NT2/D1 (cell line): ENCODE measurements around the gene KDM6B.
A peak's percentile ranks its signal among the peaks of the same experiment; 100 is the strongest.
"Not testable (repeated sequence)": the region's sequence is repeated elsewhere in the genome, so short reads cannot be mapped to it uniquely, and the experiment has no call there.

Experiments
- DNase-seq: peaks from one replicate; pipeline ENCODE4 v3.0.0-alpha.2; 2011; ENCODE audit warnings: low read depth, low spot score
- H3K27me3 ChIP-seq: 2 replicates; pipeline ENCODE4 v1.6.0; 2011; ENCODE audit warnings: mild to moderate bottlenecking; ENCODE audit not compliant: insufficient read length, insufficient read depth
- H3K36me3 ChIP-seq: 2 replicates; pipeline ENCODE4 v1.6.1; 2011; ENCODE audit warnings: mild to moderate bottlenecking, low read length, mixed read lengths; ENCODE audit not compliant: insufficient read depth, insufficient read length
- H3K4me1 ChIP-seq: 2 replicates; pipeline ENCODE4 v1.5.1; 2011; ENCODE audit not compliant: insufficient read depth, insufficient read length
- H3K4me3 ChIP-seq: 2 replicates; pipeline ENCODE4 v1.5.1; 2011; ENCODE audit warnings: low read depth; ENCODE audit not compliant: insufficient read length
- H3K9ac ChIP-seq: 2 replicates; pipeline ENCODE4 v1.6.0; 2011; ENCODE audit warnings: low read depth; ENCODE audit not compliant: insufficient read length
- H3K9me3 ChIP-seq: 2 replicates; pipeline ENCODE4 v1.5.1; 2011; ENCODE audit warnings: mild to moderate bottlenecking, low read length; ENCODE audit not compliant: insufficient read depth
- SUZ12 ChIP-seq: IDR thresholded peaks from 2 replicates; pipeline ENCODE4 v1.6.1; 2011; ENCODE audit not compliant: insufficient read length, insufficient read depth; ENCODE audit errors: extremely low read depth
- YY1 ChIP-seq: IDR thresholded peaks from 2 replicates; pipeline ENCODE4 v1.6.1; 2011; ENCODE audit not compliant: insufficient read length, insufficient read depth
- ZNF274 ChIP-seq: IDR thresholded peaks from 2 replicates; pipeline ENCODE4 v1.6.1; 2011; ENCODE audit warnings: mild to moderate bottlenecking, low read depth, low read length

Gene KDM6B

DNA sequence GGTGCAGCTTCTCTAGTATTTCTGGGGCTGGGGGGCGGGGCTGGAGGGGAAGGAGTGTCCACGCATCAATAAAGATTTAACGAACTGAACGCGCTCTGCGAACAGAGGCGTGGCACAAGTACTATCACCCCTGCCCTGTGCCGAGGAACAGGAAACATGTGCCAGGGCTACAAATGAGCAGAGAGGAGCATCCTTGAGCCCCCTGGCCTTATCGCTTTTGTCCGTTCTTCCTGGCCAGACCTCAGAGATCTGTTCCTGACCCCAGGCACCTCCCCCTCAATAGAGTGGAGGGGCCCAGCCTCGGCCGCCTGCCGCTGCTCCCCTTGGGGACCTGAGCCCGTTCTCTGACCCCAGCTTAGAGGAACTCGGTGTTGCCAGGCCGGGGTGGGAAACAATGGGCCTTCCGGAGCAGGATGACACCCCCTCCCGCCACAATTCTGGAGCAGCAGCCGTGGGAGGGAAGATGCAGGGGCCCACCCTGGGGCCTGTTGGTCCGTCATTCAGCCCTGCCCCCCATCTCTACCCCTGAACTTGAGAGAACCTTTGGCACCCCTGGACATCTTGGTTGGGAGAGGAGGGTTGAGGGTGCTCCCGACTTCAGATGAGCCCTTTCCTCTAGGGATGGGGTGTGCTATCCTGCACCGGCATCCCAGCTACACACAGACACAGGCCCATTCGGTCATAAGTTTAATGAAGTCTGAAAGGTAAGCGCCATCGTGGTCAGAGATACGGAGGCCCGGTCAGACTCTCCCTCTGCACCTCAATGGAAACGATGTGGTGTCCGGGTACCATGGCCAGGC, 22.2 kb downstream of the KDM6B start:
- H3K9ac ChIP-seq: peak overlapping the region; percentile 85
- DNase-seq: no peak
- no peak for TF ChIP-seq ZNF274
- H3K9me3 ChIP-seq: no peaks in the 10 kb centered on the region
- H3K4me1 ChIP-seq: peaks cover 6% of the 10 kb centered on the region
- peak overlapping the region; percentile 57 for H3K4me3 ChIP-seq
- H3K27me3 ChIP-seq: no peaks in the 10 kb centered on the region
- H3K36me3 ChIP-seq: peaks cover 44% of the 10 kb centered on the region

DNA sequence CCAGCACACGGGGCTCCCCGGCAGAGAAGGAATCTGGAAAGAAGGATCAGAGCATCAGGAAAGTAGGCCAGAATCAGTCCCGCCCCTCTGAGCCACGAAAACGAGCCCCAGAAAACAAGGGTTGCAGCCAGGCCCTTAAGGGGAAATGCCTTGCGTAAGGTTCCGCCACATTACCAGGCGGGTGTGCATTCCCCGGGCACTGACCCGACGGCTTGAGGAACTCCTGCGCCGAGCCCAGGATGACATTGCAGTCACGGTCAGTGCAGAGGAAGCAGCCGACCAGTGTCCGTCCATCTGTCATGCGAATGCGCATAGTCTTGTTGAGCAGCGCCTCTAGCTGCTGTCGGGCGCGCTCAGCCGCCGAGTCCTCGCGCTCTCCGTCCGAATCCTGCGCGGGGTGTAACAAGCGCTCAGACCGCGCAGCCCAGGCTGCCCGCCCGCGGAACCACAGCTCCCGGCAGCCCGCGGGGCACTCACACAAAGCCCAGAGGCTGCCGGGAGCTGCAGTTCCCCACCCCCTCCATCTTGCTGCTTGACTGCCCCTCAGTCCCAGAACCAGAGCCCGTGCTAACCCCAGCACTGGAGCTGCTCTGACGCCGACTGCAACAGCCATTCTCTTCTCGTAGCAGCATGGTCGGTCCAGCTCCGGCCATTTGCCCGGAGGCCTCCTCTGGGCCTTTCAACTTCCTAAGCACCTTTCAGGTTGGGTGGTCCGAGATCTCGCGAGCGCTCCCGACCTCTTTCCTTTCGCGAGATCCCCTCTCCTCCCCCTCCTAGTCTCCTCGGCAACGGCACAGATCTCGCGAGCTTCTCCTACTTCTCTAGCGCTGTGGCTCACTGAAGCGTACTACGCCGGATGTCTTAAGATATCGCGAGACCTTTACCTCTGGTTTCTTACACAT, 23.0 kb downstream of the KDM6B start, which contains the start of gene NAA38:
Gene NAA38, minus strand, starts transcription at position 749 of the 902 bp plus-strand sequence. Its CDS starts 96 bp downstream, at position 653.
- TF ChIP-seq YY1 (peak; percentile 40), ZNF274 (no peak)
- H3K9me3 ChIP-seq: no peaks in the 10 kb centered on the region
- peaks cover under 1% of the 10 kb centered on the region for H3K4me1 ChIP-seq
- H3K36me3 ChIP-seq: peaks cover 44% of the 10 kb centered on the region
- DNase-seq: peak; percentile 95
- peak within 1 kb of the TSS; percentile 57 for H3K4me3 ChIP-seq
- peak within 1 kb of the TSS; percentile 90 for H3K9ac ChIP-seq
- no peaks in the 10 kb centered on the region for H3K27me3 ChIP-seq

DNA sequence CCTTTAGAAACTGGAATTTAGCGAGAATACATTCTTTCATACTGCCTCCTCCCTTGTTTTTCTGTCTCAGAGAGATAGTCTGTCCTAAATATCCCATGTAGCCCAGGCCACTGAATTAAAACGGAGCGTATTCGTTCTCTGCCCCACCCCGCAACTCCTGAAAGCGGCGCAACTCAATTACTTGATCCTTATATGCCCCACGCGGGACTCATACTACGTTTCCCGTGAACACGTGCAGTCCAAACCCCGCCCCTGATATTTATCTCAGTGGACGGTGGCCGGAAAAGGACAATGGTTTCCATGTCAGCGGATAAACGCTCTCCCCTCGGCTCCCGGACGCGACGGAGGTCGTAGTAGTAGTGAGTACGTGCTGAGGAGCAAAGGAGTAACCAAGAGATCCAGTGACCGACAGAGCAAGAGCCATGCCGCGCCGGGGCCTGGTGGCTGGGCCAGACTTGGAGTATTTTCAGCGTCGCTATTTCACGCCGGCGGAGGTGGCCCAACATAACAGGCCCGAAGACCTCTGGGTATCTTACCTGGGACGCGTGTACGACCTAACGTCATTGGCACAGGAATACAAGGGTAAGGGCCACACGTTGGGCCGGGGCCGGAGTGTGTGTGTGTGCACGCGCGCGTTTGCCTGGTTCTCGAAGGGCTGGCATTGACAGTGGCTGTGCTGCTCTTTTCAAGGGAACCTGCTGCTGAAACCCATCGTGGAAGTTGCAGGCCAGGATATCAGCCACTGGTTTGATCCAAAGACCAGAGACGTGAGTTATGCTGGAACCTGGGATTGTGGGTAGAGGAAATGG, 23.9 kb downstream of the KDM6B start, which contains the start of gene CYB5D1:
Gene CYB5D1, plus strand, starts transcription at position 291 of the 809 bp plus-strand sequence. Its CDS starts 132 bp downstream, at position 423.
- H3K27me3 ChIP-seq: no peaks in the 10 kb centered on the region
- peak within 1 kb of the TSS; percentile 57 for H3K4me3 ChIP-seq
- H3K4me1 ChIP-seq: no peaks in the 10 kb centered on the region
- DNase-seq: no peak
- H3K9me3 ChIP-seq: no peaks in the 10 kb centered on the region
- peaks cover 37% of the 10 kb centered on the region for H3K36me3 ChIP-seq
- TF ChIP-seq YY1 (no peak), SUZ12 (no peak), ZNF274 (no peak)
- H3K9ac ChIP-seq: peak within 1 kb of the TSS; percentile 90

DNA sequence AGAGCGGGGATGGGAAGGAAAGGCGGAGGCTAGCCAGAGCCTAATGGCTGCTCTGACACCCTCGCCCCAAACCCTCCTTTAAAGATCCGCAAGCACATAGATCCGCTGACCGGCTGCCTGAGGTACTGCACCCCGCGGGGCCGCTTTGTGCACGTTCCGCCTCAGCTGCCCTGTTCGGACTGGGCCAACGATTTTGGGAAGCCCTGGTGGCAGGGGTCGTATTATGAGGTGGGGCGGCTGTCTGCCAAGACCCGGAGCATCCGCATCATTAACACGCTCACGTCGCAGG, 24.4 kb downstream of the KDM6B start:
- peaks cover 37% of the 10 kb centered on the region for H3K36me3 ChIP-seq
- no peaks in the 10 kb centered on the region for H3K4me1 ChIP-seq
- peak overlapping the region; percentile 90 for H3K9ac ChIP-seq
- TF ChIP-seq YY1: no peak
- no peak for TF ChIP-seq ZNF274
- no peak for TF ChIP-seq SUZ12
- no peak for DNase-seq
- no peaks in the 10 kb centered on the region for H3K27me3 ChIP-seq
- peak overlapping the region; percentile 57 for H3K4me3 ChIP-seq
- no peaks in the 10 kb centered on the region for H3K9me3 ChIP-seq

DNA sequence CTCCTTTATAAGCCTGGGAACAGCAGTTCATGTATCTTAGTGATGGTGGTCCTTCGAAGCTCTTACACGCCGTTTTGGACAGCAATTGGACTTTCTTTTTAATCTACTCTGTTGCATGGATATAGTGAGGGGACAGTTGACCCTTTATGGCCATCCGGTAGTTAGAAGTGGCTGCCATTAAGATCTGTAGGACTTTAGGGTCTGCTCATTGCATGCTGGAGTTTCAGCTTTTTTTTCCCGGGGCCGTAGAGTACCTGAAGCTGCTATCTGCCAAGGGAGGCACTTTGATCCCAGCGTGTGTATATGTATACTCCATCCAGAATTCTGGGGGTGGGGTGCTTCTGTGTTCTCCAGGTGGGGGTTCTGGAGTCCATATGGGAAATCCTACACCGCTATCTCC, 25.0 kb downstream of the KDM6B start:
- H3K4me3 ChIP-seq: peak overlapping the region; percentile 57
- peak overlapping the region; percentile 90 for H3K9ac ChIP-seq
- TF ChIP-seq YY1: no peak
- no peak for TF ChIP-seq ZNF274
- no peak for TF ChIP-seq SUZ12
- H3K27me3 ChIP-seq: no peaks in the 10 kb centered on the region
- peaks cover 42% of the 10 kb centered on the region for H3K36me3 ChIP-seq
- no peak for DNase-seq
- no peaks in the 10 kb centered on the region for H3K9me3 ChIP-seq
- no peaks in the 10 kb centered on the region for H3K4me1 ChIP-seq

DNA sequence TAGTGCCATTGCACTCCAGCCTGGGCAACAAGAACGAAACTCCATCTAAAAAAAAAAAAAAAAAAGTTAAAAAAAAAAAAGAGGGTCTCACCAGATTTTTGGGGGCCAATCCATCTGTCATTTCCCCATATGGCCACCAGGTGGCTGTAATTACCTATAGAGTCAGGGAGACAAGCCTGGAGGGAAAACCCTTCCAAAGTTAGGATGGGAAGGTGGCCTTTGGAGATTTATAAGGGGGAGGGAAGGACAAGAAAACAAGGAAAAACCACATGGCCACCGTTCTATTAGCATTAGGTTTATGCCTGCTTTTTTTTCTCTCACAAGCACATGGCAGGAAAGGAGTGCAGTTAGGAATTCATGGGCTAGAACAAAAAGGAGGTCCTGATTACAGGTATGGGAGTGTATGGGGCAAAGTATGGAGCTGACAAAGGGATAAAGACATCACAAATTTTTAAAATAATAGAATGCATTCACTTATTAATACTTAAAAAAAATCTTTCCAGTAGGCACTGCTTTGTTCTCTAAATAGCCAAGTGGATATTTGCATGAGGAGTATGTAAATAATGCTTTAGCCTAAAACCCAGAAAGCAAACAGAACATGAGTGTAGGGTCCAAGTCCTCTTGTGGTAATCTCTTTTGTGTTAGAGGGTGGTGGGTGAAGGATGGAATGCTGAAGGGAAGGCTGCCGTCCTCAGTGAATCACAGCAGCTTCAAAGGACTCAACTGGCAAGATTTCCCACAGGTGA, 28.8 kb downstream of the KDM6B start:
- no peak for DNase-seq
- peaks cover 5% of the 10 kb centered on the region; the same call in 1 of the 2 replicates for H3K9me3 ChIP-seq
- H3K27me3 ChIP-seq: no peaks in the 10 kb centered on the region
- H3K4me1 ChIP-seq: no peaks in the 10 kb centered on the region
- H3K36me3 ChIP-seq: peaks cover 43% of the 10 kb centered on the region
- TF ChIP-seq SUZ12 (no peak), ZNF274 (no peak), YY1 (no peak)
- no peak overlapping the region for H3K4me3 ChIP-seq
- peak overlapping the region; percentile 57 for H3K9ac ChIP-seq

DNA sequence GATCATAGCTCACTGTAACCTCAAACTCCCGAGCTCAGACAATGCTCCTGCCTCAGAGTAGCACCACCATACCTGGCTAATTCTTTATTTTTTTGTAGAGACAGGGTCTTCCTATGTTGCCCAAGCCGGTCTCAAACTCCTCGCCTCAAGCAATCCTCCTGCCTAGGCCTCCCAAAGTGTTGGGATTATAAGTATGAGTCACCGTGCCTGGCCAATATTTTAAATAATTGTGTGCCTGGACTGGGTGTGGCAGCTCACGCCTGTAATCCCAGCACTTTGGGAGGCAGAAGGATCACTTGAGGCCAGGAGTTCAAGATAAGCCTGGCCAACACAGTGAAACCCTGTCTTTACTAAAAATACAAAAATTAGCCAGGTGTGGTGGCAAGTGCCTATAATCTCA, 30.4 kb downstream of the KDM6B start:
- H3K9me3 ChIP-seq, H3K4me3 ChIP-seq, H3K4me1 ChIP-seq, DNase-seq, H3K9ac ChIP-seq, H3K27me3 ChIP-seq: not testable (repeated sequence)
- H3K36me3 ChIP-seq: peaks cover 38% of the 10 kb centered on the region
